ENCODE data around the gene RNF225. TPM values are rescaled to one million over a fixed set of nuclear protein-coding genes. Genes with fewer than 3 reads are reported as not detected.

The RNF225 gene
- total and polyA plus RNA-seq, 9 of the 15 experiments (the other 6 are each of a cell fraction or from before 2014, with no cell fraction given) = 0.33 TPM; not detected in 8

GRCh38 chr19:58362272-58362994, 33.0 kb upstream of the RNF225 start, which contains the start of gene ZNF497 (continued):
- TF ChIP-seq FOXK2 (conservative IDR thresholded peaks at IDR 0.05 in 1 of 2, IDR thresholded peaks at IDR 0.05 in 1 of 2; ENCODE audit: low read depth in 2 of 2) = peak in 1 of 2 experiments; percentile 35; a peak in 2 of 4 replicates
- peak; percentile 62 for TF ChIP-seq RBM25 (IDR thresholded peaks at IDR 0.05; ENCODE audit: low read depth, low read length, severe bottlenecking)
- peak; percentile 66 for TF ChIP-seq U2AF1 (optimal IDR thresholded peaks at IDR 0.05; ENCODE audit: low read depth, low read length)
- 0 out of 2 replicates have a peak, but pooled peaks have one; percentile 22 for TF ChIP-seq ATF1 (CRISPR knock-in tag; IDR thresholded peaks at IDR 0.05)
- peak; percentile 85 for TF ChIP-seq ATF1 (tag; IDR thresholded peaks at IDR 0.05)
- TF ChIP-seq BMI1 (IDR thresholded peaks at IDR 0.05; ENCODE audit: low read length) = peak; percentile 100
- 0 out of 2 replicates have a peak, but pooled peaks have one; percentile 32 for TF ChIP-seq ZHX1 (conservative IDR thresholded peaks at IDR 0.05; ENCODE audit: low read length)
- TF ChIP-seq TAL1 (IDR thresholded peaks at IDR 0.05) = peak; percentile 25; the same call in 1 of the 2 replicates
- TF ChIP-seq ESRRA (IDR thresholded peaks at IDR 0.05; ENCODE audit: borderline replicate concordance, low read depth) = 0 out of 2 replicates have a peak, but pooled peaks have one; percentile 26
- TF ChIP-seq EP300 (IDR thresholded peaks at IDR 0.05; ENCODE audit: low read length) = no peak
- no peak for TF ChIP-seq HDGF (IDR thresholded peaks at IDR 0.05)
- peak; percentile 79; the same call in 1 of the 2 replicates for TF ChIP-seq TOE1 (IDR thresholded peaks at IDR 0.05; ENCODE audit: borderline replicate concordance)
- no peak for TF ChIP-seq TOE1 (CRISPR knock-in tag; IDR thresholded peaks at IDR 0.05; ENCODE audit: borderline replicate concordance, low read depth)
- TF ChIP-seq ZNF174 (CRISPR knock-in tag; IDR thresholded peaks at IDR 0.05) = no peak
- TF ChIP-seq GMEB1 (CRISPR knock-in tag; IDR thresholded peaks at IDR 0.05) = 0 out of 2 replicates have a peak, but pooled peaks have one; percentile 33
- no peak for TF ChIP-seq JUNB (CRISPR knock-in tag; conservative IDR thresholded peaks at IDR 0.05)
- TF ChIP-seq RAD21 (CRISPR knock-in tag; conservative IDR thresholded peaks at IDR 0.05 in 1 of 2, IDR thresholded peaks at IDR 0.05 in 1 of 2) = no peak; a peak in 1 of 4 replicates
- TF ChIP-seq ETV6 (IDR thresholded peaks at IDR 0.05; ENCODE audit: borderline replicate concordance in 1 of 2, low read depth in 2 of 2, low read length in 1 of 2) = 0 out of 4 replicates have a peak, but pooled peaks of 1 of the 2 experiments have one; percentile 34
- TF ChIP-seq ETV6 (CRISPR knock-in tag; IDR thresholded peaks at IDR 0.05; ENCODE audit: borderline replicate concordance) = no peak
- no peak; the same call in none of the 2 replicates for TF ChIP-seq RNF2 (IDR thresholded peaks at IDR 0.05)
- TF ChIP-seq ZNF445 (CRISPR knock-in tag; IDR thresholded peaks at IDR 0.05; ENCODE audit: low read depth) = 0 out of 2 replicates have a peak, but pooled peaks have one; percentile 48
- peak; percentile 2; the same call in 1 of the 2 replicates for TF ChIP-seq TEAD4 (IDR thresholded peaks at IDR 0.05; ENCODE audit: low read length)
- TF ChIP-seq TEAD4 (CRISPR knock-in tag; IDR thresholded peaks at IDR 0.05; ENCODE audit: borderline replicate concordance) = no peak
- TF ChIP-seq CTBP1 (IDR thresholded peaks at IDR 0.05; ENCODE audit: borderline replicate concordance) = peak; percentile 76
- TF ChIP-seq CBX1 (IDR thresholded peaks at IDR 0.05; ENCODE audit: low read depth) = peak; percentile 56; the same call in 1 of the 2 replicates
